ENCODE data around the gene PTCD1.

The PTCD1 gene

DNA sequence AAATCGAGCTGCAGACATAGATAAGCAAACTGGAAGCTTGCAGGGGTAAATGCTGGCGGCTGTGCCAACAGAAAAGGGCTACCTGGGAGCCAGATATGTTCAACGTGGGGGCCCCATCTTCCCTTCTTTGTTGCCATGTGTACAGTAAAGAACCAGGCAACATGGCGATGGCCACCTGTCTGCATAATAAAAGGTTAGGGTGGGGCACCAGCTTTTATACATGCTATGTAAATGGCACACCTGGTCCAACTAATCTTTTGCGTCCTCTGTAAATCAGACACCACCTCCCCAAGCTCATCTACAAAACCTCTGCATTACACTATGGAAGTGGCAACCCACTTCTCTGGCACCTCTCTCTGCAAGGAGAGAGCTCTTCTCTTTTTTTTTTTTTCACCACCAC, 16.0 kb downstream of the PTCD1 start:
- Histone ChIP-seq H4K20me1 (ENCODE audit: insufficient read depth, low read length) (no peaks in the 10 kb centered on the region), H3K79me2 (ENCODE audit: low read length) (peaks cover 3% of the 10 kb centered on the region; the same call in 1 of the 2 replicates), H3K9me2 (replicated peaks; ENCODE audit: insufficient read depth, low read length) (no peaks in the 10 kb centered on the region), H3K9ac (ENCODE audit: low read length) (no peak overlapping the region), H2AFZ (ENCODE audit: low read length) (no peak overlapping the region), H3K36me3 (replicated peaks; ENCODE audit: insufficient read depth, low read length) (peaks cover 3% of the 10 kb centered on the region), H3K4me1 (ENCODE audit: low read length) (no peaks in the 10 kb centered on the region), H3K27me3 (replicated peaks; ENCODE audit: insufficient read depth, low read length) (no peaks in the 10 kb centered on the region), H3K4me2 (ENCODE audit: low read depth, low read length) (no peak overlapping the region), H3F3A (ENCODE audit: insufficient read depth, low read length) (no peaks in the 10 kb centered on the region), H3K4me3 (ENCODE audit: low read length) (no peak overlapping the region), H3K27ac (ENCODE audit: low read length) (no peak overlapping the region), H3K9me3 (replicated peaks; ENCODE audit: insufficient read depth, low read length) (no peaks in the 10 kb centered on the region)
- TF ChIP-seq EZH2 (optimal IDR thresholded peaks at IDR 0.05; ENCODE audit: low read depth, low read length) (no peak), EZH2phosphoT487 (IDR thresholded peaks at IDR 0.05; ENCODE audit: low read length) (no peak)
- TF ChIP-seq, protein P1, sequence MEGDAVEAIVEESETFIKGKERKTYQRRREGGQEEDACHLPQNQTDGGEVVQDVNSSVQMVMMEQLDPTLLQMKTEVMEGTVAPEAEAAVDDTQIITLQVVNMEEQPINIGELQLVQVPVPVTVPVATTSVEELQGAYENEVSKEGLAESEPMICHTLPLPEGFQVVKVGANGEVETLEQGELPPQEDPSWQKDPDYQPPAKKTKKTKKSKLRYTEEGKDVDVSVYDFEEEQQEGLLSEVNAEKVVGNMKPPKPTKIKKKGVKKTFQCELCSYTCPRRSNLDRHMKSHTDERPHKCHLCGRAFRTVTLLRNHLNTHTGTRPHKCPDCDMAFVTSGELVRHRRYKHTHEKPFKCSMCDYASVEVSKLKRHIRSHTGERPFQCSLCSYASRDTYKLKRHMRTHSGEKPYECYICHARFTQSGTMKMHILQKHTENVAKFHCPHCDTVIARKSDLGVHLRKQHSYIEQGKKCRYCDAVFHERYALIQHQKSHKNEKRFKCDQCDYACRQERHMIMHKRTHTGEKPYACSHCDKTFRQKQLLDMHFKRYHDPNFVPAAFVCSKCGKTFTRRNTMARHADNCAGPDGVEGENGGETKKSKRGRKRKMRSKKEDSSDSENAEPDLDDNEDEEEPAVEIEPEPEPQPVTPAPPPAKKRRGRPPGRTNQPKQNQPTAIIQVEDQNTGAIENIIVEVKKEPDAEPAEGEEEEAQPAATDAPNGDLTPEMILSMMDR (IDR thresholded peaks at IDR 0.05; ENCODE audit: low read length) = no peak
- DNase-seq = no peak

DNA sequence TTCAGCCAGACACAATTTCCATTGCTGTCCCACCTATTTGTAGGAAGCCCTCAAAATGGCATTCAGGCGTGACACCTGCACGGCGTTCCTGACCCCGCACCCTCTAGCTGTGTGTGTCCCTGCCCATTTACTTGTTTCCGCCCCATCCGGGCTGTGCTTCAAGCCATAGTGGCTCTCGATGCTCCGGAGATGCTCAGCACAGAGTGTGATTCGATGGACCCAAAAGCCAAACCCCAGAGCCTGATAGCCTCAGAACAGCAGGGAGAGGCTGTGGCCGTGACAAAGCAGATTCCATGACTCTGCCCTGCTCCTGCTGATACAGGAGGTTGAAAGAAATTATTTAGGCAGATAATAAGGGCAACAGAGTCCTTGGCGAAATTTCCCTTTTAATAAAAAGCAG, 16.4 kb downstream of the PTCD1 start:
- no peaks in the 10 kb centered on the region for H3K9me2 ChIP-seq (replicated peaks; ENCODE audit: insufficient read depth, low read length)
- H3F3A ChIP-seq (ENCODE audit: insufficient read depth, low read length) = no peaks in the 10 kb centered on the region
- no peaks in the 10 kb centered on the region for H3K27me3 ChIP-seq (replicated peaks; ENCODE audit: insufficient read depth, low read length)
- TF ChIP-seq EZH2 (optimal IDR thresholded peaks at IDR 0.05; ENCODE audit: low read depth, low read length) (no peak), EZH2phosphoT487 (IDR thresholded peaks at IDR 0.05; ENCODE audit: low read length) (no peak)
- TF ChIP-seq, protein P1 (IDR thresholded peaks at IDR 0.05; ENCODE audit: low read length) = no peak
- no peak overlapping the region for H2AFZ ChIP-seq (ENCODE audit: low read length)
- peaks cover 7% of the 10 kb centered on the region; the same call in 1 of the 2 replicates for H3K79me2 ChIP-seq (ENCODE audit: low read length)
- DNase-seq = no peak
- peaks cover 3% of the 10 kb centered on the region for H3K36me3 ChIP-seq (replicated peaks; ENCODE audit: insufficient read depth, low read length)
- H3K27ac ChIP-seq (ENCODE audit: low read length) = no peak overlapping the region
- H3K4me2 ChIP-seq (ENCODE audit: low read depth, low read length) = no peak overlapping the region
- H4K20me1 ChIP-seq (ENCODE audit: insufficient read depth, low read length) = no peaks in the 10 kb centered on the region
- no peaks in the 10 kb centered on the region for H3K9me3 ChIP-seq (replicated peaks; ENCODE audit: insufficient read depth, low read length)
- H3K9ac ChIP-seq (ENCODE audit: low read length) = no peak overlapping the region
- H3K4me1 ChIP-seq (ENCODE audit: low read length) = no peaks in the 10 kb centered on the region
- H3K4me3 ChIP-seq (ENCODE audit: low read length) = no peak overlapping the region

DNA sequence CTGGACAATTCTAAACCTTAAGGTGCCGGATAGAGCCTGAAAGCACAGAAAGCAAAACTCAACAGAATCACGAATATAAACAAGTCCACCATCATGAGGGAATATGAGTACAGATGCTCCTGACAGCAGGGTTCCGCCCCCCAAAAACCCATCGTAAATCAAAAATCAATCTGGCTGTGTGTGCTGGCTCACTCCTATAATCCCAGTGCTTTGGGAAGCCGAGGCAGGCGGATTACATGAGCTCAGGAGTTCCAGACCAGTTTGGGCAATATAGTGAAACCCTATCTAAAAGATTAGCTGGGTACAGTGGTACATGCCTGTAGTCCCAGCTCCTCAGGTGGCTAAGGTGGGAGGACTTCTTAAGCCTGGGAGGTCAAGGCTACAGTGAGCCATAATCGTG, 17.6 kb downstream of the PTCD1 start:
- Histone ChIP-seq H3K79me2 (ENCODE audit: low read length) (peaks cover 10% of the 10 kb centered on the region), H3K27ac (ENCODE audit: low read length) (no peak overlapping the region), H3K9me2 (replicated peaks; ENCODE audit: insufficient read depth, low read length) (no peaks in the 10 kb centered on the region), H3K9ac (ENCODE audit: low read length) (no peak overlapping the region), H3K4me2 (ENCODE audit: low read depth, low read length) (no peak overlapping the region), H3K36me3 (replicated peaks; ENCODE audit: insufficient read depth, low read length) (peaks cover 3% of the 10 kb centered on the region), H3K4me3 (ENCODE audit: low read length) (no peak overlapping the region), H3F3A (ENCODE audit: insufficient read depth, low read length) (no peaks in the 10 kb centered on the region), H2AFZ (ENCODE audit: low read length) (no peak overlapping the region), H3K4me1 (ENCODE audit: low read length) (no peaks in the 10 kb centered on the region), H3K9me3 (replicated peaks; ENCODE audit: insufficient read depth, low read length) (no peaks in the 10 kb centered on the region), H3K27me3 (replicated peaks; ENCODE audit: insufficient read depth, low read length) (no peaks in the 10 kb centered on the region), H4K20me1 (ENCODE audit: insufficient read depth, low read length) (no peaks in the 10 kb centered on the region)
- TF ChIP-seq EZH2phosphoT487 (IDR thresholded peaks at IDR 0.05; ENCODE audit: low read length) = no peak
- TF ChIP-seq EZH2 (optimal IDR thresholded peaks at IDR 0.05; ENCODE audit: low read depth, low read length) = no peak
- TF ChIP-seq, protein P1 (IDR thresholded peaks at IDR 0.05; ENCODE audit: low read length) = no peak
- no peak for DNase-seq
